Upper lobe of right lung (tissue), 1 donor: Measurements from ENCODE around the gene ABR. TPM values are rescaled to one million over a fixed set of nuclear protein-coding genes. Genes with fewer than 3 reads are reported as not detected.
"Not testable (repeated sequence)": the region's sequence is repeated elsewhere in the genome, so short reads cannot be mapped to it uniquely, and the experiment has no call there.

ENCODE experiments used
- ATAC-seq: fragments of 200-7000 bp; cut with Tn5 transposase; one replicate; pipeline ENCODE4 v1.9.1; 2020; ENCODE audit warnings: mild to moderate bottlenecking, moderate library complexity
- DNase-seq: peaks from one replicate; pipeline ENCODE4 v3.0.0-alpha.2; 2020
- H3K27ac ChIP-seq: fragments of 200-600 bp; one replicate; pipeline ENCODE4 v1.8.0; 2022
- H3K27me3 ChIP-seq: fragments of 200-600 bp; one replicate; pipeline ENCODE4 v1.8.0; 2022; ENCODE audit warnings: mild to moderate bottlenecking
- H3K36me3 ChIP-seq: fragments of 200-600 bp; one replicate; pipeline ENCODE4 v1.8.0; 2022
- H3K4me1 ChIP-seq: fragments of 200-600 bp; one replicate; pipeline ENCODE4 v1.8.0; 2022
- H3K4me3 ChIP-seq: fragments of 200-600 bp; one replicate; pipeline ENCODE4 v1.8.0; 2022; ENCODE audit warnings: mild to moderate bottlenecking
- H3K9me3 ChIP-seq: fragments of 200-600 bp; one replicate; pipeline ENCODE4 v1.8.0; 2022
- CTCF ChIP-seq: fragments of 200-600 bp; IDR thresholded peaks from one replicate; pipeline ENCODE4 v1.8.0; 2022; ENCODE audit warnings: antibody characterized with exemption
- intact Hi-C: fragments of 100-400 bp; cut with DNase I; formaldehyde crosslinking; loops from one replicate; pipeline ENCODE4 v1.11.0; 2022
- total RNA-seq: library from RNA; stranded (reverse); fragmentation: NEBNext Ultra II Directional; extraction: Animal tissue kit (Norgen Biotek cat#: 25700); gene quantifications from one replicate; pipeline ENCODE4 v1.2.1, GENCODE V29; 2021
- donor health status: DM: no; HTN: yes; CAD: no; lungs with severe emphysema.

Gene ABR
- total RNA-seq, 1 donor from 2014 or later: 185 TPM

DNA sequence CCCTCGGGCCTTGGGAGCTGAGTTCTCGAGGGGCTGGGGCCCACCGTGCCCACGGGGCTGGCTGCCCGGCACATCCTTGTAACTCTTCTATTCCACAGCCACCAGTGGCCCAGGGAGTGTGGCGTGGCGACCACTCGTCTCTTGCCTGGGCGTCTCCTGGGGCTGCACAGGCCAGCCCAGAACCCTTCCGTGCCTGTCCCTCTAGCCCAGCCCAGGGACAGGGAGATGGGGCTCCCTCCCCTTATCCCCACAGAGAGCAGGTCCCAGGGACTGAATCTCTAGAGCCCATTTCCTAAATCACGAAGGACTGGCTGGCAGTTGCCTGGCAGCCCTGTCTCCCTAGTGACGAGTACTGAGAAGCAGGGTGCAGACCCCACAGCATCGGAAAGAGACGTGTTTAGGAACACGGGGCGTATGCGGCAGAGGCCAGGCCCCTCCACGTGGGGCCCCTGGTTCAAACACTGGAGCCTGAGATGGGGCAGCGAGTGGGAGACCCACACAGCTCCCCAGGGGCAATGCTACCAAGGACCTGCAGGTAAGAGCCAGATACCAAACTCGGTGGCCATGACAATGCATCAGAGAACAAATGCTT lies 131.8 kb downstream of the ABR start:
- Histone ChIP-seq H3K36me3 (peaks cover 46% of the 10 kb centered on the region), H3K4me1 (peaks cover 23% of the 10 kb centered on the region), H3K9me3 (no peaks in the 10 kb centered on the region), H3K27me3 (no peaks in the 10 kb centered on the region), H3K27ac (peak overlapping the region; percentile 72), H3K4me3 (no peak overlapping the region)
- intact Hi-C loops: no loop called here
- no peak for TF ChIP-seq CTCF
- DNase-seq: no peak
- no peak for ATAC-seq

DNA sequence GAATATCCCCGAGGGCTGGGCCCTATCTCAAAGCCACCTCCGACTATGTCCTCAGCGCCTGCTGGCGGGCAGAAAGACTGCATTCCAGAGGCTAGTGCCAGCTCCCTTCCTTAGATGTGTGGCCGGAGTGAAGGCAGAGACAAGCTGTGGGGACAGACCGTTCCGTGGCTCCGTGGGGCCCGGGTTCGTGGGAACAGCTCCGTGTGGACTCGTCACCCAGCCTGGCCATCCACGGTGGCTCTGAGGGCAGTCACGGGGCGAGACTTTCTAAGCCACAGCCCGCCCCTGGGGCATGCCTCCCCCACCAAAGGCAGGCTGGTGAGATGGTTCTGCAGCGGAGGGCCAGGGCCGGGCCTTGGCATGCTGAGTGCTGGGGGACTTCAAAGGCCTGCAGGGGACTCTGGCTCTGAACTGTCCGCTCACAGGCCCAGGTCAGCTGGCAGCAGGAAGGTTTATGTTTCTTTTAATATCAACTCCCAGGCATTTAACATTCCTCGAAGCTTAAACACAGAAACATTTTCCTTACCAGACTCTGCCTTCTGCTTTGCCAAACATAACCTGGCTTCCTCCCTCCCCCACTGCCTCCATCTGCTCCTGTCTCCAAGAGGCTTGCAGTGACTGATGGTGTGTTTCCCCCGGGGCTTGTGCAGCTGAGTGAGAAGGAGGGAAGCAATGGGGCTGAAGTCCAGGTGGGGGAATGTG lies 132.5 kb downstream of the ABR start:
- H3K27me3 ChIP-seq: no peaks in the 10 kb centered on the region
- no peak overlapping the region for H3K4me3 ChIP-seq
- peaks cover 53% of the 10 kb centered on the region for H3K36me3 ChIP-seq
- DNase-seq (peak; percentile 68), ATAC-seq (peak; percentile 45)
- H3K4me1 ChIP-seq: peaks cover 23% of the 10 kb centered on the region
- H3K27ac ChIP-seq: peak overlapping the region; percentile 72
- intact Hi-C loops: no loop called here
- no peaks in the 10 kb centered on the region for H3K9me3 ChIP-seq
- TF ChIP-seq CTCF: peak; percentile 24

GRCh38 chr17:1045456-1045855 lies 134.3 kb downstream of the ABR start:
- no peak overlapping the region for H3K4me3 ChIP-seq
- no peaks in the 10 kb centered on the region for H3K27me3 ChIP-seq
- peaks cover 25% of the 10 kb centered on the region for H3K4me1 ChIP-seq
- TF ChIP-seq CTCF: no peak
- no peak for DNase-seq
- intact Hi-C loops: no loop called here
- H3K27ac ChIP-seq: no peak overlapping the region
- ATAC-seq: no peak
- no peaks in the 10 kb centered on the region for H3K9me3 ChIP-seq
- peaks cover 53% of the 10 kb centered on the region for H3K36me3 ChIP-seq

DNA sequence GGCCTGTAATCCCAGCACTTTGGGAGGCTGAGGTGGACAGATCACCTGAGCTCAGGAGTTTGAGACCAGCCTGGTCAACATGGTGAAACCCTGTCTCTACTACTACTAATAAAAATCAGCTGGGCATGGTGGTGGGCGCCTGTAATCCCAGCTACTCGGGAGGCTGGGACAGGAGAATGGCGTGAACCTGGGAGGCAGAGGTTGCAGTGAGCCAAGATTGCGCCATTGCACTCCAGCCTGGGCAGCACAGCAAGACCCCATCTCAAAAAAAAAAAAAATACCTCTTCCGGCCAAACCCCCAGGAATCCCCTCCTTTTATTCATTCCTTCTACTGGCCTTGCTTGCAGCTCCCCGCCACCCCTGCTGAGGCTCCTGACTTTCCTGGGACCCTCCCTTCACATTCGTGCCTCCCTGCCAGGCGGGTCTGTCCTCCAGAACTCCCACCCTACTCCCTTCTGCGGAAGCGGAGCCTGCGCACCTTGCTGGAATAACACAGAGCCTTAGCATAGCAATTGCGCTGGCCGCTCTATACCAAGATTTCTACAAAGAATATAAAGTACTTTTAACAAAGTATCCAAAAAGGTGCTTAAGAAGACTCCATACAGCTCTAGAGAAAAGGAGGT lies 135.3 kb downstream of the ABR start:
- Histone ChIP-seq H3K4me1 (peaks cover 35% of the 10 kb centered on the region), H3K36me3 (peaks cover 43% of the 10 kb centered on the region), H3K27ac (peak overlapping the region; percentile 70)
- H3K4me3 ChIP-seq, ATAC-seq, H3K27me3 ChIP-seq, intact Hi-C loops, DNase-seq, H3K9me3 ChIP-seq: not testable (repeated sequence)

- H3K4me3 ChIP-seq: no peak overlapping the region
- H3K4me1 ChIP-seq: peaks cover 35% of the 10 kb centered on the region
- intact Hi-C loops: no loop called here
- H3K27me3 ChIP-seq: no peaks in the 10 kb centered on the region
- no peak for TF ChIP-seq CTCF
- peak overlapping the region; percentile 70 for H3K27ac ChIP-seq
- no peaks in the 10 kb centered on the region for H3K9me3 ChIP-seq
- peaks cover 36% of the 10 kb centered on the region for H3K36me3 ChIP-seq
- peak; percentile 24 for ATAC-seq
- peak; percentile 67 for DNase-seq
These were observed 136.1 kb downstream of the ABR start for GRCh38 chr17:1043601-1044251.

DNA sequence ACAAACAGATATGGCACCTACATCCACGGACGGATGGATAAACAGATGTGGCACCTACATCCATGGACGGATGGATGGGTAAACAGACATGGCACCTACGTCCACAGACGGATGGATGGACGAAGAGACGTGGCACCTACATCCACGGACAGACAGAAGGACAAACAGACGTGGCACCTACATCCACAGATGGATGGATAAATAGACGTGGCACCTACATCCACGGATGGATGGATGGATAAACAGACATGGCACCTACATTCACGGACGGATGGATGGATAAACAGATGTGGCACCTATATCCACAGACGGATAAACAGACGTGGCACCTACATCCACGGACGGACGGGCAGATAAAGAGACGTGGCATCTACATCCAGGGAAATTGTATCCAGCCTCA lies 137.3 kb downstream of the ABR start:
- Histone ChIP-seq H3K27ac (no peak overlapping the region), H3K4me1 (peaks cover 27% of the 10 kb centered on the region), H3K9me3 (no peaks in the 10 kb centered on the region), H3K4me3 (no peak overlapping the region), H3K36me3 (peaks cover 24% of the 10 kb centered on the region), H3K27me3 (no peaks in the 10 kb centered on the region)
- TF ChIP-seq CTCF: no peak
- intact Hi-C loops: no loop called here
- ATAC-seq (no peak), DNase-seq (no peak)
